GM23248 (cell line): ENCODE measurements around the gene PTPRK.

ENCODE experiments used
- EZH2 ChIP-seq: fragments of 200-600 bp; sonication (generic); IDR thresholded peaks from 2 replicates; pipeline ENCODE4 v1.6.1; 2018; ENCODE audit warnings: antibody characterized with exemption, mild to moderate bottlenecking; ENCODE audit not compliant: insufficient read depth, poor library complexity, severe bottlenecking
- EZH2phosphoT487 ChIP-seq: fragments of 200-600 bp; sonication (generic); IDR thresholded peaks from 2 replicates; pipeline ENCODE4 v1.6.1; 2018; ENCODE audit warnings: antibody characterized with exemption, moderate library complexity, mild to moderate bottlenecking, low read depth; ENCODE audit not compliant: insufficient read depth

GRCh38 chr6:128336436-128337095 lies 183.8 kb downstream of the PTPRK start:
- TF ChIP-seq EZH2 = no peak
- TF ChIP-seq EZH2phosphoT487 = no peak
